GM23248 (cell line): ENCODE data around the gene GULP1. TPM values are rescaled to one million over a fixed set of nuclear protein-coding genes. Genes with fewer than 3 reads are reported as not detected.

Experiments
- DNase-seq: peaks from one replicate; pipeline ENCODE4 v3.0.0-alpha.2; 2015
- H2AFZ ChIP-seq: fragments of 200-600 bp; sonication (generic); 2 replicates; pipeline ENCODE4 v1.6.1; 2016; ENCODE audit warnings: antibody characterized with exemption
- H3F3A ChIP-seq: fragments of 200-600 bp; sonication (generic); 2 replicates; pipeline ENCODE4 v1.6.1; 2016; ENCODE audit warnings: mild to moderate bottlenecking, antibody characterized with exemption, mixed run types; ENCODE audit not compliant: insufficient read depth
- H3K27ac ChIP-seq: fragments of 200-600 bp; sonication (generic); 2 replicates; pipeline ENCODE4 v1.5.1; 2016; ENCODE audit warnings: mild to moderate bottlenecking
- H3K27me3 ChIP-seq: fragments of 200-600 bp; sonication (generic); replicated peaks from 2 replicates; pipeline ENCODE4 v1.6.1; 2016; ENCODE audit warnings: mild to moderate bottlenecking; ENCODE audit not compliant: insufficient read depth
- H3K36me3 ChIP-seq: fragments of 200-600 bp; sonication (generic); 2 replicates; pipeline ENCODE4 v1.6.1; 2016; ENCODE audit warnings: low read depth, mild to moderate bottlenecking
- H3K4me1 ChIP-seq: fragments of 200-600 bp; sonication (generic); 2 replicates; pipeline ENCODE4 v1.6.1; 2016; ENCODE audit warnings: mild to moderate bottlenecking; ENCODE audit not compliant: insufficient read depth
- H3K4me2 ChIP-seq: fragments of 200-600 bp; sonication (generic); one replicate; pipeline ENCODE4 v1.6.1; 2016; ENCODE audit warnings: mild to moderate bottlenecking; ENCODE audit not compliant: unreplicated experiment
- H3K4me3 ChIP-seq: fragments of 200-600 bp; sonication (generic); 2 replicates; pipeline ENCODE4 v1.5.1; 2016; ENCODE audit warnings: mild to moderate bottlenecking
- H3K79me2 ChIP-seq: fragments of 200-600 bp; sonication (generic); 2 replicates; pipeline ENCODE4 v1.6.1; 2016; ENCODE audit warnings: mild to moderate bottlenecking; ENCODE audit not compliant: insufficient read depth
- H3K9ac ChIP-seq: fragments of 200-600 bp; sonication (generic); 2 replicates; pipeline ENCODE4 v1.6.1; 2016; ENCODE audit warnings: mild to moderate bottlenecking
- H3K9me2 ChIP-seq: fragments of 200-600 bp; sonication (generic); 2 replicates; pipeline ENCODE4 v1.6.1; 2016; ENCODE audit warnings: mixed run types, mild to moderate bottlenecking, moderate library complexity; ENCODE audit not compliant: insufficient read depth
- H3K9me3 ChIP-seq: fragments of 200-600 bp; sonication (generic); one replicate; pipeline ENCODE4 v1.6.1; 2017; ENCODE audit warnings: low read depth
- H4K20me1 ChIP-seq: fragments of 200-600 bp; sonication (generic); 2 replicates; pipeline ENCODE4 v1.6.0; 2016; ENCODE audit not compliant: insufficient read depth
- EZH2 ChIP-seq: fragments of 200-600 bp; sonication (generic); IDR thresholded peaks from 2 replicates; pipeline ENCODE4 v1.6.1; 2018; ENCODE audit warnings: antibody characterized with exemption, mild to moderate bottlenecking; ENCODE audit not compliant: insufficient read depth, poor library complexity, severe bottlenecking
- EZH2phosphoT487 ChIP-seq: fragments of 200-600 bp; sonication (generic); IDR thresholded peaks from 2 replicates; pipeline ENCODE4 v1.6.1; 2018; ENCODE audit warnings: antibody characterized with exemption, moderate library complexity, mild to moderate bottlenecking, low read depth; ENCODE audit not compliant: insufficient read depth
- WGBS, 2 experiments: methylation state at CpG; one replicate each; pipeline ENCODE4 v1.1.6; 2015 to 2017; ENCODE audit warnings: low lambda C conversion rate in 2 of 2, low coverage in 1 of 2; ENCODE audit errors: missing lambda C conversion rate in 2 of 2; 5-methylcytosine and 5-hydroxymethylcytosine counted together
- in situ Hi-C: fragments of 300-500 bp; cut with MboI; formaldehyde crosslinking; loops from 2 replicates; pipeline ENCODE4 v1.15.0; 2020
- polyA plus RNA-seq: library from polyadenylated mRNA; unstranded; fragments of >200 nt; fragmentation: Nextera tagmentation; extraction: Ambion mirVana; gene quantifications from 2 replicates; pipeline ENCODE4 v1.2.1, GENCODE V29; 2016
- total RNA-seq: library from RNA; depleted of rRNA; stranded (reverse); fragments of >200 nt; shearing (Covaris generic); gene quantifications from 2 replicates; pipeline ENCODE4 v1.2.3, GENCODE V29; 2014

Gene GULP1
- total and polyA plus RNA-seq, 2 experiments from 2014 or later, result 6.1 to 11.9 TPM

- Histone ChIP-seq H3K9me2 (no peaks in the 10 kb centered on the region), H3K27me3 (no peaks in the 10 kb centered on the region), H4K20me1 (no peaks in the 10 kb centered on the region), H3K4me2 (no peak overlapping the region), H3K9ac (no peak overlapping the region), H3K9me3 (no peaks in the 10 kb centered on the region), H3K36me3 (no peaks in the 10 kb centered on the region), H3K79me2 (no peaks in the 10 kb centered on the region), H3K4me1 (no peaks in the 10 kb centered on the region), H3F3A (peaks cover 8% of the 10 kb centered on the region; the same call in 1 of the 2 replicates), H3K4me3 (no peak overlapping the region), H3K27ac (no peak overlapping the region), H2AFZ (no peak overlapping the region)
- no peak for TF ChIP-seq EZH2phosphoT487
- TF ChIP-seq EZH2, result no peak
- 86 to 93% methylated on average over 5 of the region's 5 CpGs for WGBS, 2 experiments
- no peak for DNase-seq
- in situ Hi-C loops, result no loop called here
Measured at GRCh38 chr2:188580738-188581137, 289.1 kb downstream of the GULP1 start.

GRCh38 chr2:188582211-188582610, 290.5 kb downstream of the GULP1 start:
- Histone ChIP-seq H3K4me1 (no peaks in the 10 kb centered on the region), H3K9ac (no peak overlapping the region), H3K27me3 (no peaks in the 10 kb centered on the region), H3K4me3 (no peak overlapping the region), H3K9me3 (no peaks in the 10 kb centered on the region), H4K20me1 (no peaks in the 10 kb centered on the region), H2AFZ (no peak overlapping the region), H3K36me3 (no peaks in the 10 kb centered on the region), H3F3A (peaks cover under 1% of the 10 kb centered on the region; the same call in 1 of the 2 replicates), H3K4me2 (no peak overlapping the region), H3K27ac (no peak overlapping the region), H3K9me2 (no peaks in the 10 kb centered on the region), H3K79me2 (no peaks in the 10 kb centered on the region)
- in situ Hi-C loops, result no loop called here
- WGBS, 2 experiments, result 73 to 78% methylated on average over 2 of the region's 2 CpGs
- DNase-seq, result no peak
- TF ChIP-seq EZH2 (no peak), EZH2phosphoT487 (no peak)

DNA sequence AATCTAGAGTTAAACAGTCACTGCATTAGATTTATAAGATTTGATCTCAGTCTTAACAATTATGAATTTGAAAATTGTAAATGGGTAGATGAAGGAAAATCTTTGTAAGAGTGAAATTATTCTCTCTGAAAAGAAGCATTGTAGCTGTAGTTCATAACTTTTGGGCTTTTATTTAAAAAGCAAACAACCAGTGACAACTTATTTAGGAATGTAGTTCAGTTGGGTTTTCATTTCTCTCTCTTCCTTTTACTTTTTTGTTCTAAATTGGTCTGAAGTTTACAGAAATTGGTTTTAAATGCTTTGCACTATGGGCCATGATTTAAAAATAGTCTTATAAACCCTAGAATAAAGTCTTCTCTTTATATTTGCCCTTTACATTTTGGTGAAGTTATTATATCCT, 296.6 kb downstream of the GULP1 start:
- Histone ChIP-seq H4K20me1 (no peaks in the 10 kb centered on the region), H3K27ac (no peak overlapping the region), H2AFZ (peak overlapping the region; percentile 56), H3K9ac (no peak overlapping the region), H3F3A (no peaks in the 10 kb centered on the region), H3K9me2 (no peaks in the 10 kb centered on the region), H3K4me3 (no peak overlapping the region), H3K4me2 (peak overlapping the region; percentile 2), H3K36me3 (no peaks in the 10 kb centered on the region), H3K27me3 (no peaks in the 10 kb centered on the region), H3K9me3 (no peaks in the 10 kb centered on the region), H3K4me1 (0 out of 2 replicates have a peak, but pooled peaks cover 8% of the 10 kb centered on the region), H3K79me2 (no peaks in the 10 kb centered on the region)
- in situ Hi-C loops, result no loop called here
- no peak for DNase-seq
- TF ChIP-seq EZH2, result no peak

DNA sequence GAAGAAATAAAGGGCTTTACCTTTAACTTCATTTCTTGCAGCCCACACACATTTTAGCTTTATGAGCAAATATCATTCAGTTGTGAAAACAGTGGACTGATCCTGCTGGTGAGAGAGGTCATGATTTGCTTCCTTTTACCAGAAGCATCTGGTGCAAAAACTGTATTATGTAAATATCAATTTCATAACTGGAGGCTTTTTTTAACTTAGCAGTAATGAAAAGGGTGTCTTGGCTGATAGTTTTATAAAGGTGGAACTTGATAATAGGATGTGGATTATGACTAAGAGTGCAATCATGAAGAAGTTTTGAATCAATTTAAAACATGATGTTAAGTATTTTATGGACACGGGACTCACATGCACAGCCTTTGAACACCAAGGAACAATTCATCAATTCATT, 304.4 kb downstream of the GULP1 start:
- Histone ChIP-seq H3K79me2 (no peaks in the 10 kb centered on the region), H2AFZ (no peak overlapping the region), H3K36me3 (no peaks in the 10 kb centered on the region), H3K27me3 (no peaks in the 10 kb centered on the region), H4K20me1 (no peaks in the 10 kb centered on the region), H3F3A (no peaks in the 10 kb centered on the region), H3K4me2 (no peak overlapping the region), H3K4me3 (no peak overlapping the region), H3K9me2 (no peaks in the 10 kb centered on the region; the same call in 1 of the 2 replicates), H3K9me3 (no peaks in the 10 kb centered on the region), H3K9ac (no peak overlapping the region), H3K4me1 (0 out of 2 replicates have a peak, but pooled peaks cover 7% of the 10 kb centered on the region), H3K27ac (no peak overlapping the region)
- in situ Hi-C loops, result no loop called here
- WGBS, 2 experiments, result 87 to 100% methylated on average over 1 of the region's 1 CpG
- no peak for DNase-seq
- TF ChIP-seq EZH2 (no peak), EZH2phosphoT487 (no peak)

- Histone ChIP-seq H3K79me2 (no peaks in the 10 kb centered on the region), H3K27ac (no peak overlapping the region), H2AFZ (no peak overlapping the region), H3K9ac (no peak overlapping the region), H3F3A (no peaks in the 10 kb centered on the region), H3K27me3 (no peaks in the 10 kb centered on the region), H3K9me3 (no peaks in the 10 kb centered on the region), H3K4me2 (no peak overlapping the region), H3K4me1 (0 out of 2 replicates have a peak, but pooled peaks cover 7% of the 10 kb centered on the region), H3K4me3 (no peak overlapping the region), H3K9me2 (no peaks in the 10 kb centered on the region; the same call in 1 of the 2 replicates), H3K36me3 (no peaks in the 10 kb centered on the region), H4K20me1 (no peaks in the 10 kb centered on the region)
- no peak for DNase-seq
- in situ Hi-C loops, result no loop called here
- 63 to 73% methylated on average over 1 of the region's 1 CpG for WGBS, 2 experiments
- TF ChIP-seq EZH2phosphoT487, result no peak
- no peak for TF ChIP-seq EZH2
Measured at GRCh38 chr2:188598551-188598950, 306.9 kb downstream of the GULP1 start.
